GM18867 (cell line): ENCODE measurements around the gene BCL7B.
"Not testable (repeated sequence)": the region's sequence is repeated elsewhere in the genome, so short reads cannot be mapped to it uniquely, and the experiment has no call there.

Experiments used
- ATAC-seq: cut with Tn5 transposase; IDR thresholded peaks from one replicate; pipeline ENCODE4 v1.9.1; 2021; ENCODE audit warnings: mild to moderate bottlenecking, moderate library complexity; ENCODE audit not compliant: unreplicated experiment

Gene BCL7B

GRCh38 chr7:73557397-73558257 lies at the start of gene BCL7B:
Gene BCL7B (minus strand): TSS chr7:73557690. CDS start chr7:73557578, 112 bp downstream.
- peak; percentile 45 for ATAC-seq

GRCh38 chr7:73605601-73606220 lies 48.2 kb upstream of the BCL7B start:
- ATAC-seq = no peak

GRCh38 chr7:73602721-73603651 lies 45.5 kb upstream of the BCL7B start:
- ATAC-seq = no peak

- ATAC-seq = no peak
Measured at GRCh38 chr7:73599916-73600315, 42.4 kb upstream of the BCL7B start.

- ATAC-seq = no peak
Measured at GRCh38 chr7:73599151-73599882, 41.8 kb upstream of the BCL7B start.

- no peak for ATAC-seq
Measured at GRCh38 chr7:73597978-73598782, 40.7 kb upstream of the BCL7B start.

GRCh38 chr7:73596191-73597065 lies 38.9 kb upstream of the BCL7B start:
- ATAC-seq = no peak

- no peak for ATAC-seq
Measured at GRCh38 chr7:73595358-73595757, 37.9 kb upstream of the BCL7B start.

- no peak for ATAC-seq
Measured at GRCh38 chr7:73593207-73594045, 35.9 kb upstream of the BCL7B start.

- ATAC-seq = no peak
Measured at GRCh38 chr7:73586911-73587310, 29.4 kb upstream of the BCL7B start.

- no peak for ATAC-seq
Measured at GRCh38 chr7:73585196-73585595, 27.7 kb upstream of the BCL7B start.

- no peak for ATAC-seq
Measured at GRCh38 chr7:73582664-73583202, 25.2 kb upstream of the BCL7B start.

GRCh38 chr7:73581006-73581405 lies 23.5 kb upstream of the BCL7B start:
- ATAC-seq = not testable (repeated sequence)

GRCh38 chr7:73578342-73579128 lies 21.0 kb upstream of the BCL7B start, which contains the start of gene TBL2:
Gene TBL2 (minus strand): TSS chr7:73578579. CDS start chr7:73578549, 30 bp downstream.
- peak; percentile 89 for ATAC-seq

GRCh38 chr7:73577627-73578341 lies 20.3 kb upstream of the BCL7B start:
- ATAC-seq = peak; percentile 18

- no peak for ATAC-seq
Measured at GRCh38 chr7:73573791-73574190, 16.3 kb upstream of the BCL7B start.
